A549 (cell line): ENCODE measurements around the gene SMARCB1. TPM values are rescaled to one million over a fixed set of nuclear protein-coding genes. Genes with fewer than 3 reads are reported as not detected.

ENCODE experiments used
- ATAC-seq, 2 experiments: fragments of 200-7000 bp in 1 of 2; fragments of >200 bp in 1 of 2; cut with Nextera tagmentation in 1 of 2; cut with Tn5 transposase in 1 of 2; 3 replicates each; pipeline versions ENCODE4 v1.8.0 to v1.9.1; 2018 to 2020; ENCODE audit warnings: mild to moderate bottlenecking in 1 of 2, moderate library complexity in 1 of 2
- CTCF ChIA-PET: fragments of 300-600 bp; sonication (Branson Sonifier 250); formaldehyde crosslinking; extraction: SDS; loops from one replicate; lab custom pipeline; 2021; ENCODE audit warnings: antibody characterized with exemption, inconsistent platforms; lab: Yijun Ruan, JAX
- POLR2A ChIA-PET: fragments of 350-600 bp; formaldehyde crosslinking; extraction: SDS; loops from one replicate; lab custom pipeline; 2021; ENCODE audit warnings: antibody characterized with exemption, inconsistent platforms; lab: Yijun Ruan, JAX
- DNase-seq, 2 experiments: peaks; one replicate each; pipeline versions ENCODE4 v3.0.0 to v3.0.0-alpha.2; 2011 to 2016; ENCODE audit warnings: low read depth in 1 of 2, low spot score in 1 of 2
- FAIRE-seq: peaks from 2 replicates; lab custom pipeline; 2011; peaks lifted over from hg19 to GRCh38; lab: Jason Lieb, UNC
- H3K27ac ChIP-seq, 2 experiments: fragments of >200 bp; sonication (Bioruptor Twin); formaldehyde crosslinking; 3 replicates each; pipeline ENCODE4 v1.5.1; 2016 to 2017
- H3K4me1 ChIP-seq: fragments of >200 bp; sonication (Bioruptor Twin); formaldehyde crosslinking; 3 replicates; pipeline ENCODE4 v1.6.1; 2016
- H3K4me2 ChIP-seq: fragments of >200 bp; sonication (Bioruptor Twin); formaldehyde crosslinking; 3 replicates; pipeline ENCODE4 v1.6.1; 2016
- H3K4me3 ChIP-seq: fragments of >200 bp; sonication (Bioruptor Twin); formaldehyde crosslinking; 3 replicates; pipeline ENCODE4 v1.5.1; 2016
- H3K9me3 ChIP-seq: fragments of >200 bp; sonication (Bioruptor Twin); formaldehyde crosslinking; 3 replicates; pipeline ENCODE4 v1.6.1; 2016
- EHMT2 ChIP-seq: fragments of 200-600 bp; sonication (generic); IDR thresholded peaks from 2 replicates; pipeline ENCODE4 v1.6.1; 2016; ENCODE audit warnings: antibody characterized with exemption, low read depth, mild to moderate bottlenecking, moderate library complexity
- EP300 ChIP-seq, 2 experiments: fragments of >200 bp; sonication (Bioruptor Twin); formaldehyde crosslinking; IDR thresholded peaks; 2 replicates in 1 of 2; 3 replicates in 1 of 2; pipeline ENCODE4 v1.6.1; 2016 to 2017
- FOSB ChIP-seq: fragments of 250-450 bp; sonication (Bioruptor Pico); IDR thresholded peaks from 2 replicates; pipeline ENCODE4 v1.5.0; 2020; ENCODE audit warnings: mild to moderate bottlenecking, moderate library complexity
- HEYL ChIP-seq: fragments of 250-450 bp; sonication (Bioruptor Pico); IDR thresholded peaks from 2 replicates; pipeline ENCODE4 v1.8.0; 2021; ENCODE audit warnings: mild to moderate bottlenecking, moderate library complexity
- HOXB13 ChIP-seq: fragments of 250-450 bp; sonication (Bioruptor Pico); IDR thresholded peaks from 2 replicates; pipeline ENCODE4 v1.5.0; 2020; ENCODE audit warnings: low read depth, mild to moderate bottlenecking, moderate library complexity
- MAX ChIP-seq: IDR thresholded peaks from 2 replicates; pipeline ENCODE4 v1.6.1; 2012
- POLR2A ChIP-seq: IDR thresholded peaks from 2 replicates; pipeline ENCODE4 v1.6.1; 2012; ENCODE audit warnings: mild to moderate bottlenecking, low read length
- POLR2AphosphoS2 ChIP-seq: conservative IDR thresholded peaks from 2 replicates; pipeline ENCODE4 v1.6.1; 2012; ENCODE audit warnings: low read length, improper control_type of control experiment, inconsistent platforms
- RARB ChIP-seq: fragments of 250-450 bp; sonication (Bioruptor Pico); IDR thresholded peaks from 2 replicates; pipeline ENCODE4 v1.8.0; 2021; ENCODE audit warnings: mild to moderate bottlenecking, moderate library complexity
- REST ChIP-seq: fragments of 200-600 bp; sonication (generic); IDR thresholded peaks from 2 replicates; pipeline ENCODE4 v1.6.1; 2016; ENCODE audit warnings: antibody characterized with exemption, mild to moderate bottlenecking, moderate library complexity
- USF2 ChIP-seq: fragments of 450-650 bp; IDR thresholded peaks from 2 replicates; pipeline ENCODE4 v1.6.1; 2014; ENCODE audit warnings: antibody characterized with exemption
- WGBS: methylation state at CpG from one replicate; pipeline ENCODE4 v1.1.6; 2017; ENCODE audit errors: missing lambda C conversion rate; 5-methylcytosine and 5-hydroxymethylcytosine counted together
- polyA plus RNA-seq, 4 experiments: library from polyadenylated mRNA; depleted of rRNA in 3 of 4; stranded (reverse); fragments of >200 nt; fragmentation: RNase III in 1 of 4; extraction: RNeasy Plus Mini Kit Qiagen cat#74134 plus additional on column Dnase treatment in 1 of 4; gene quantifications; 2 replicates in 3 of 4; 3 replicates in 1 of 4; pipeline ENCODE4 v1.2.3, GENCODE V29; 2011 to 2017
- TF ChIP-seq, protein P1 (sequence below): fragments of >200 bp; sonication (Bioruptor Twin); formaldehyde crosslinking; IDR thresholded peaks from 3 replicates; pipeline ENCODE4 v1.6.1; 2016

The SMARCB1 gene
- polyA plus RNA-seq, 2 of the 4 experiments (the other 2 are of a cell fraction), result 65.6 to 133 TPM

GRCh38 chr22:23781065-23781464 is 5.7 kb upstream of the SMARCB1 start (continued):
- TF ChIP-seq EHMT2, result no peak

DNA sequence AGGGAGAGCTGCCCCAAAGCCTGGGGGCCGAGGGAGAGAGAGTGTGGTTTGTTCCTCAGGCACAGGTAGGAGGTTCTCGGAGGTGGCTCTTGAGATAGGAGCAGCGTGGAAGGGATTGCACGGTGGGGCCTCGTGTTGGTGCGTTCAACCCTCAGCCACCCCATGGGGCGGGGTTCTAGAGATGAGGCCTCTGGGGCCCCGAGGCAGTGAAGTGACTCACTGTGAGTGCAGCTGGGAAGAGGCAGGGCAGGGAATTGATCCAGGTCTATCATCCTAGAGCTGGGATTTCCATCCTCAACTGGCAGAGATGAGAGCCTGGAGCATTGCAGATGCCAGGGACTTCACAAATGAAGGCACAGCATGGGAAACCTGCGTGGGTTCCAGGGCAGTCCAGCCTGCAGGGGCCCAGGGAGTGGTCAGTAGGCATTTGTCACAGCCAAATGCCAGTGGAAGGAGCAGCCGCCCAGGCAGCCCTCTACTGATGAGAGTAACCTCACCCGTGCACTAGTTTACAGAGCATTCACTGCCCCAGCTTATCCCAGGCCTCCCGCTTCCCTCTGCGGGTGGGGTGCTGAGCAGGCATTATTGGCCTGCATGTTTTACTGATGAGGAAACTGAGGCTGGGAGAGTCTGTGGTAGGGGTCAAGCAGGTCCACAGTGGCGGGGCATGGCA is 5.1 kb upstream of the SMARCB1 start:
- Histone ChIP-seq H3K27ac (peak overlapping the region in 1 of 2 experiments; percentile 66; a peak in 4 of 6 replicates), H3K4me1 (peaks cover 31% of the 10 kb centered on the region), H3K4me2 (peak overlapping the region; percentile 50), H3K9me3 (no peaks in the 10 kb centered on the region), H3K4me3 (no peak overlapping the region)
- TF ChIP-seq MAX (peak; percentile 64), POLR2AphosphoS2 (no peak)
- POLR2A ChIA-PET, result no interaction called here
- peak; percentile 67 to 74 for ATAC-seq
- CTCF ChIA-PET, result interaction anchor here (1.0 to 1.1 kb wide), 2 partner anchors 13 to 68 kb away, joined by 4 read pairs; no protein-coding TSS in a partner anchor
- peak; percentile 29 to 37 for DNase-seq
- FAIRE-seq, result no peak
- 39% methylated on average over 11 of the region's 14 CpGs for WGBS

- Histone ChIP-seq H3K9me3 (no peaks in the 10 kb centered on the region), H3K4me1 (peaks cover 31% of the 10 kb centered on the region), H3K4me2 (no peak overlapping the region), H3K4me3 (no peak overlapping the region), H3K27ac (peak overlapping the region in 1 of 2 experiments; percentile 66; a peak in 2 of 6 replicates)
- FAIRE-seq (no peak), ATAC-seq (no peak), DNase-seq (no peak)
- TF ChIP-seq, protein P1, sequence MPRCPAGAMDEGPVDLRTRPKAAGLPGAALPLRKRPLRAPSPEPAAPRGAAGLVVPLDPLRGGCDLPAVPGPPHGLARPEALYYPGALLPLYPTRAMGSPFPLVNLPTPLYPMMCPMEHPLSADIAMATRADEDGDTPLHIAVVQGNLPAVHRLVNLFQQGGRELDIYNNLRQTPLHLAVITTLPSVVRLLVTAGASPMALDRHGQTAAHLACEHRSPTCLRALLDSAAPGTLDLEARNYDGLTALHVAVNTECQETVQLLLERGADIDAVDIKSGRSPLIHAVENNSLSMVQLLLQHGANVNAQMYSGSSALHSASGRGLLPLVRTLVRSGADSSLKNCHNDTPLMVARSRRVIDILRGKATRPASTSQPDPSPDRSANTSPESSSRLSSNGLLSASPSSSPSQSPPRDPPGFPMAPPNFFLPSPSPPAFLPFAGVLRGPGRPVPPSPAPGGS, result no peak
- TF ChIP-seq POLR2A, result no peak
- no peak for TF ChIP-seq REST
- TF ChIP-seq HOXB13 (CRISPR knock-in tag), result no peak
- no peak for TF ChIP-seq HEYL (CRISPR knock-in tag)
- no peak for TF ChIP-seq EP300 (IDR thresholded peaks at IDR 0.05)
- TF ChIP-seq RARB (CRISPR knock-in tag), result no peak
- no peak for TF ChIP-seq FOSB (CRISPR knock-in tag)
- WGBS, result 91% methylated on average over 9 of the region's 16 CpGs
- POLR2A ChIA-PET, result no interaction called here
- CTCF ChIA-PET, result interaction anchor here (1.1 kb wide), 1 partner anchor 14 kb away, joined by 4 read pairs; no protein-coding TSS in a partner anchor
These were observed 4.5 kb upstream of the SMARCB1 start for GRCh38 chr22:23782252-23782651.

DNA sequence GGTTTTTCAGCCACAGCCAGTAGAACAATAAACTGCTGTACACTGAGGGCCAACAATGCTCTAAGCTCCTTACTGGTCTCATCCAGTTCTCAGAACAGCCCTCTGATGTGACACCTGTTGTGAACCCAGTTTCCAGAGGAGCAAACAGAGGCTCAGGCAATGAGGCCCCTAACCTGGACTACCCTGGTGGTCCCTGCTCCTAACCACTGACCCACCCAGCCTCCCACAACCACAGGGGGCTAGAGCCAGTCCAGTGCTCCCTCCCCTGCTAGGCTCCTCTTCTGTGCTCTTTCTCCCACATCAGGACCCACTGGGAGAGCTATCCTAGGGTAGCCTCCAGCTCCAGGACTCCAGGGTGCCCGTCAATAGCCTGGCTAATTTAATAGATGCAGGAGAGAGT is 4.1 kb upstream of the SMARCB1 start:
- CTCF ChIA-PET, result no interaction called here
- Histone ChIP-seq H3K27ac (peak overlapping the region in 1 of 2 experiments; percentile 66; a peak in 1 of 6 replicates), H3K9me3 (no peaks in the 10 kb centered on the region), H3K4me2 (no peak overlapping the region), H3K4me3 (no peak overlapping the region), H3K4me1 (peaks cover 31% of the 10 kb centered on the region)
- whole genome bisulfite sequencing, result no CpG with 5 or more reads among the region's 1 CpG
- DNase-seq (no peak), ATAC-seq (no peak), FAIRE-seq (no peak)
- no peak for TF ChIP-seq USF2
- POLR2A ChIA-PET, result no interaction called here
